ENCODE results near the gene UBE2I.
"Not testable (repeated sequence)": the region's sequence is repeated elsewhere in the genome, so short reads cannot be mapped to it uniquely, and the experiment has no call there.

The UBE2I gene

GRCh38 chr16:1314399-1315068, 5.1 kb downstream of the UBE2I start:
- no peak for DNase-seq

GRCh38 chr16:1315081-1316032, 5.9 kb downstream of the UBE2I start:
- no peak for DNase-seq

- DNase-seq = no peak
These were observed 6.6 kb downstream of the UBE2I start for GRCh38 chr16:1316033-1316405.

- peak; percentile 17 for DNase-seq
These were observed 8.2 kb downstream of the UBE2I start for GRCh38 chr16:1317479-1318267.

- DNase-seq = no peak
These were observed 8.8 kb downstream of the UBE2I start for GRCh38 chr16:1318268-1318545.

GRCh38 chr16:1319041-1319440, 9.6 kb downstream of the UBE2I start:
- DNase-seq = no peak

- DNase-seq = no peak
These were observed 10.7 kb downstream of the UBE2I start for GRCh38 chr16:1320097-1320496.

GRCh38 chr16:1320658-1321240, 11.3 kb downstream of the UBE2I start:
- DNase-seq = no peak

GRCh38 chr16:1322407-1322806, 13.0 kb downstream of the UBE2I start:
- no peak for DNase-seq

- no peak for DNase-seq
These were observed 14.1 kb downstream of the UBE2I start for GRCh38 chr16:1323296-1324239.

- DNase-seq = no peak
These were observed 14.9 kb downstream of the UBE2I start for GRCh38 chr16:1324286-1324826.

- no peak for DNase-seq
These were observed 15.8 kb downstream of the UBE2I start for GRCh38 chr16:1325261-1325660.

GRCh38 chr16:1325673-1326371, 16.4 kb downstream of the UBE2I start:
- DNase-seq = no peak

GRCh38 chr16:1326391-1326790, 17.0 kb downstream of the UBE2I start:
- no peak for DNase-seq

- no peak for DNase-seq
These were observed 17.6 kb downstream of the UBE2I start for GRCh38 chr16:1326946-1327618.

- DNase-seq = no peak
These were observed 18.1 kb downstream of the UBE2I start for GRCh38 chr16:1327619-1327947.

- DNase-seq = not testable (repeated sequence)
These were observed 18.7 kb downstream of the UBE2I start for GRCh38 chr16:1328136-1328535.

- DNase-seq = not testable (repeated sequence)
These were observed 19.5 kb downstream of the UBE2I start for GRCh38 chr16:1328961-1329360.

GRCh38 chr16:1330260-1330914, 21.0 kb downstream of the UBE2I start:
- no peak for DNase-seq
